HG03025 (cell line): ENCODE measurements around the gene GTF3C5.
"Not testable (repeated sequence)": the region's sequence is repeated elsewhere in the genome, so short reads cannot be mapped to it uniquely, and the experiment has no call there.

ENCODE experiments used
- ATAC-seq: cut with Tn5 transposase; IDR thresholded peaks from one replicate; pipeline ENCODE4 v1.9.1; 2021; ENCODE audit warnings: mild to moderate bottlenecking, moderate library complexity; ENCODE audit not compliant: unreplicated experiment, low FRiP score

Gene GTF3C5

GRCh38 chr9:133086212-133086860 is 55.5 kb downstream of the GTF3C5 start:
- not testable (repeated sequence) for ATAC-seq

- no peak for ATAC-seq
Observed at GRCh38 chr9:133086894-133087293, 56.1 kb downstream of the GTF3C5 start.

GRCh38 chr9:133087429-133088145 is 56.8 kb downstream of the GTF3C5 start:
- ATAC-seq = no peak

DNA sequence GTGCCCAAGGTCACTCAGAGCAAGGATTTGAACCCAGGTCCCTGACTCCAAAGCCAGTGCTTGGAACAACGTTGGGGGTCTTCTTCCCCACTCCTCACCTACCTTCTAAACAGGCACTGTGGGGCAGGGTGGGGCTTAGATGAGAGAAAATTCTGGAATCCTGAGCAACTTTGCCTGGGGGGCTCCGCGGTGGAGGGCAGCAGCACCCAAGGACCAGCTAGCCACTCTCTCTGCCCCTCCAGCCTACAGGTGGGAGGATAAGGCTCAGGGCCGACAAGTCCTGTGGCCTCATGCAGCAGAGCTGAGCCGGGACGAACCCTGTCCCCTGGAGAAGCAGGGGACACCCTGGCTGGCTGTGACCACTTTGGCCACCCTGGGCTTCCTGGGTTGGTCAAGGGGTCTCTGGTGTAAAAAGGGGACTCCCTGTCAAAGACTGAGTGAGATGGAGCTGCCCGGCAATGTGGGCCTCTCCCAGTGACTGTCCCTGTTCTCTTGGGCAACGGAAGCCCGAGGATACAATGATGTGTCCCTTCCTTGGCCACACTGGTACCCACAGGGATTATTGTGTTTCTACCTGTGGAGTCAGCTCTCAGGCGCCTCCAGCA is 57.5 kb downstream of the GTF3C5 start:
- ATAC-seq = no peak

GRCh38 chr9:133088756-133089155 is 58.0 kb downstream of the GTF3C5 start:
- ATAC-seq = no peak

- ATAC-seq = no peak
Observed at GRCh38 chr9:133089271-133089671, 58.5 kb downstream of the GTF3C5 start.

DNA sequence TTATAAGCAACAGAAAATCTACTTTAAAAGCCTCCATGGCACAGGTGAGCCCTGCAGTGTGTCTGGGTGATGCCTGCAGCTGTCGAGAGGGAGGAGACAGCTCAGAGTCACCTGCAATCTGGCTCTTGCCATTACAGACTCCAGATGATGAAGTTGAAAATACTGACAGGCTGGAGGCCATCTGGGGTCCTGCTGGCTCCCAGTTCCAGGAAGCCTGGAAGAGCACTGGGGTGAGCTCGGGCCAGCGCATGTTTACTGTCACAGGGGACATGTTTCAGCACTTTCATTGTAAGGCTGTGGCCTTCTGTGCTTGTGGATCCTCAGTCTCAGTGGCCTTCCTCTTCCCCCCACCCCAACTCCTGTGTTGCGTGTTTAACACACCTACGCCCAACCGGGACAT is 59.4 kb downstream of the GTF3C5 start:
- ATAC-seq = no peak

- no peak for ATAC-seq
Observed at GRCh38 chr9:133090752-133091385, 60.1 kb downstream of the GTF3C5 start.

DNA sequence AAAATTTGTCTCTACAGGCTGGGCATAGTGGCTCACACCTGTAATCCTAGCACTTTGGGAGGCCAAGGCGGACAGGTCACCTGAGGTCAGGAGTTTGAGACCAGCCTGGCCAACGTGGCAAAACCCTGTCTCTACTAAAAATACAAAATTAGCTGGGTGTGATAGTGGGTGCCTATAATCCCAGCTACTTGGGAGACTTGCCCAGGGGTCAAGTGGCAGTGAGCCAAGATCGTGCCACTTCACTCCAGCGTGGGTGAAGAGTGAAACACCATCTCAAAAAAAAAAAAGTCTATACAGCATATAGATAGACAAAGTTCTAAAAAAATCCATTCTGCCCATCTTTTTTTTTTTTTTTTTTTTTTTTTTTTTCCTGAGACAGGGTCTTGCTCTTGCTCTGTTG is 63.6 kb downstream of the GTF3C5 start:
- not testable (repeated sequence) for ATAC-seq

GRCh38 chr9:133094842-133095393 is 64.1 kb downstream of the GTF3C5 start:
- ATAC-seq = no peak

DNA sequence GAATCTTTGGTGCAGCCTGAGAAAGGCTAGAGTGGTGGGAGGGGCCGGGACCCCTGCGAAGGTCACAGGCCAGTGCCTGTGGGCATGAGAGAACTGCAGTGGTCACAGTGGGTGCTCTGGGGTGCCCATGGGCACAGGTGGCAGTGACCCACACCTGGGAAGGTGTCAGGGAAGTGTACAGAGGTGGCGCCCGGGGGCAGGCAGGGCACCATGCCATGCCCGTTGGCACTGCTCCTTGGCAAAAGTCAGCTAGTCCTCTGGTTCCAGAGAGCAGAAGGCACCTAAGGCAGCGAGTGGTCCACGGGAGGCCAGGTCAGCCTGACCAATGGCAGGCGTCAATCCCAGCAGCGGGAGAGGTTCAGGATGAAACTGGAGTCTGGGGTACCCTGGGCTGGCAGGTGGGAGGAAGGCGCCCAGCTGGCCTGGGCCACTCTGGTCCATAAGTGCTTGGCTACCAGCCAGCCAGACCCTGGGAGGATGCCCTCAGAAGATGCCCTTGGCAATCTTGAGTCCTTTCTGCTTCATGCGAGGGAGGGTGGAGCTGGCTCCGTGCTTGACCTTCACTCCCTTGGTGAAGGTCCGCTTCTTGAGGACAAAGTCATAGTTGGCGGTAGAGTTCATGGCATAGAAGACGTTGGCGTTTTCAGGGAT is 67.4 kb downstream of the GTF3C5 start:
- ATAC-seq = no peak

- ATAC-seq = no peak
Observed at GRCh38 chr9:133098871-133099270, 68.1 kb downstream of the GTF3C5 start.

GRCh38 chr9:133099726-133100505 is 69.1 kb downstream of the GTF3C5 start:
- ATAC-seq = no peak

DNA sequence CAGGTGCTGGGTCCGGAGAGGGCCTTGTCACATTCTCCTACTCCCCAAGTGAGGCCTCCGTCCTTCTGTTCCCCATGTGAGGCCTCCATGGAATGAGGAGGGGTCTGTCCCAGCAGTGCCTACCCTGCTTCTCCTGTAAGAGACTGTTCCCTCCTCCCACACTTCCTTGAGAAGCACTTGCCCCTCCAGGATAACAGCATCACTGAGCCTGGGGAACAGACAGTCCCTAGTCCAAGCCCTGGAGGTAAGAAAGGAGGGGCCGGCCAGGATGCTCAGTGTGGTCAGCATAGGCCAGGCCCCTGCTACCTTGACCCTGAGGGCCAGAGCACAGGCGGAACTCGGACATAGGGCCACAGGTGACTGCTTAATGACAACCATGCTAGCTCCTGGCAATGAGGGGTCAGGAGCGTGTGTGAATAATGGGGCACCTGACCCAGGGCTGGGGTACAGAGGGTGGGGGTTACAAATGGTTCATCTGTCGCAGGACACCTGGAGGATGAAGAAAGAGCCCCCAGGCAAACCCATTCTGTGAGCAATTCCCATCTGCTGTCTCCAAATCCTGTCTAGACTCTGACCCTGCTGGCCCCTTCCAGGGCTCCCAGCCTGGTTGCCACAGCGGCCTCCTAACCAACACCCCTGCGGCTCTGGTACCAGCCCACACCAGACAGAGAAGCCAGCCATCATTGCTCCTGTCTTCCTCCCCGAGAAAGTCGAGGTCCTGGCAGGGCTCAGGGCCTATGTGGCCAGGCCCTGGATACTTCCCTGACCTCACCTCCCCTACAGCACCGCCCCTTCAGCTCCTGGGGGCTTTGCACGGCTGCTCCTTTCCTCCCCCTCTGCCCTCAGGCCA is 69.9 kb downstream of the GTF3C5 start:
- ATAC-seq = no peak

DNA sequence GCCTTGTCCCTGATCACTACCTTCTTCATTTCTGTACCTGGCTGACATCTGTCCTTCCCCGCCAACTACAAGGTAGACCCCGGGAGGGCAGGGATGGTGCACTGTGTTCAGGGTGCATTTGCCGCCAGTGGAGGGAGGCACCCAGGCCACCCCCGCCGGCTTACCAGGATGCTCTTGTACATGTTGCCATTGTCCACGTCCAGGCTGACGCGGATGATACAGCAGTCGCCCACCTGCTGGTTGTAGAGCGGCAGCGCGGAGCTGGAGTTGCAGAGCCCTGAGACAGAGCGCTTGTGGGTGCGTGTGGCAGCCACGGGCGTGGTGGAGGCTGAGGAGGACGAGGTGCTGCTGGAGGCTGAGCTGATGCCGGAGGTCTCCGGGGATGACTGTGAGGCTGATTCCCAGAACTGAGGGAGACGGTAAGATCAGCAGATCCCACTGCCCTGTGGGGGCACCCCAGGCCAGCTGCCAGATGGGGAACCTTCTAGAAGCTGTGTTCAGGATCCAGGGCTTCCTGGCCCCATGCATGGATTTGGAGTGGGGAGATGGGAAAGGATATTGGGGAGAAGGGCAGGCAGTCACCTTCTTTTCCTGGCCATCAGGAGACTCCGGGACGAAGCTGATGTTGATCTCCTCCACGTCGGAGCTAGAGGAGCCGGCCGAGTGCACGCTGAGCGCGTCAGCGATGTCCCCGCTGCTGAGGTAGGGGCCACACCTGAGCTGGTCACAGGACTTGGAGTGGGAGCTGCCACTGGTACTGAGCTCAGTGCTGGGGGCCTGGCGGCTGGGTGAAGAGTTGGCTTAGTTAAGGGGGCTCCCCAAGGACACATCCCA is 70.8 kb downstream of the GTF3C5 start:
- ATAC-seq = no peak

- no peak for ATAC-seq
Observed at GRCh38 chr9:133102190-133103021, 71.6 kb downstream of the GTF3C5 start.
